Keratinocyte (primary cell): ENCODE results near the gene MKRN3. TPM values are rescaled to one million over a fixed set of nuclear protein-coding genes. Genes with fewer than 3 reads are reported as not detected.

ENCODE experiments used
- DNase-seq: peaks from one replicate; pipeline ENCODE4 v3.0.0-alpha.2; 2011; ENCODE audit warnings: low read depth, missing footprints, low spot score
- FAIRE-seq: peaks from 2 replicates; lab custom pipeline; 2011; peaks lifted over from hg19 to GRCh38; lab: Jason Lieb, UNC
- H2AFZ ChIP-seq: 2 replicates; pipeline ENCODE4 v1.6.0; 2012; ENCODE audit warnings: low read length, control low read depth, inconsistent platforms; ENCODE audit not compliant: control insufficient read depth
- H3K27ac ChIP-seq: 2 replicates; pipeline ENCODE4 v1.5.1; 2011; ENCODE audit warnings: low read length; ENCODE audit not compliant: control insufficient read depth, insufficient read depth
- H3K27me3 ChIP-seq: 3 replicates; pipeline ENCODE4 v1.6.0; 2011; ENCODE audit warnings: low read length; ENCODE audit not compliant: control insufficient read depth, insufficient read depth; ENCODE audit errors: extremely low read depth
- H3K36me3 ChIP-seq, 2 experiments: 2 replicates in 1 of 2; 3 replicates in 1 of 2; pipeline ENCODE4 v1.5.1; 2011; ENCODE audit warnings: low read length in 2 of 2, mild to moderate bottlenecking in 1 of 2; ENCODE audit not compliant: control insufficient read depth in 2 of 2, insufficient read depth in 2 of 2; ENCODE audit errors: extremely low read depth in 1 of 2
- H3K4me1 ChIP-seq: 3 replicates; pipeline ENCODE4 v1.5.1; 2011; ENCODE audit warnings: low read length; ENCODE audit not compliant: control insufficient read depth, insufficient read depth; ENCODE audit errors: extremely low read depth
- H3K4me2 ChIP-seq: 3 replicates; pipeline ENCODE4 v1.6.0; 2011; ENCODE audit warnings: low read depth, low read length; ENCODE audit not compliant: control insufficient read depth, insufficient read depth; ENCODE audit errors: extremely low read depth
- H3K4me3 ChIP-seq, 3 experiments: fragments of 200-600 bp in 1 of 3; sonication (generic) in 1 of 3; 2 replicates in 2 of 3; 3 replicates in 1 of 3; pipeline ENCODE4 v1.5.1; 2011 to 2016; ENCODE audit warnings: low read length in 3 of 3, mild to moderate bottlenecking in 3 of 3, control low read depth in 2 of 3, inconsistent platforms in 1 of 3, low read depth in 1 of 3, mixed read lengths in 1 of 3, mixed run types in 1 of 3, moderate library complexity in 1 of 3; ENCODE audit not compliant: control insufficient read depth in 2 of 3, insufficient read depth in 2 of 3; ENCODE audit errors: extremely low read depth in 1 of 3
- H3K79me2 ChIP-seq: 2 replicates; pipeline ENCODE4 v1.6.0; 2012; ENCODE audit warnings: low read length; ENCODE audit not compliant: control insufficient read depth, insufficient read depth
- H3K9ac ChIP-seq: 3 replicates; pipeline ENCODE4 v1.6.0; 2011; ENCODE audit warnings: low read length; ENCODE audit not compliant: control insufficient read depth, insufficient read depth; ENCODE audit errors: extremely low read depth
- H3K9me1 ChIP-seq: 3 replicates; pipeline ENCODE4 v1.6.0; 2011; ENCODE audit warnings: low read length; ENCODE audit not compliant: control insufficient read depth, insufficient read depth; ENCODE audit errors: extremely low read depth
- H3K9me3 ChIP-seq: 2 replicates; pipeline ENCODE4 v1.5.1; 2012; ENCODE audit warnings: low read depth, low read length; ENCODE audit not compliant: control insufficient read depth
- H4K20me1 ChIP-seq: 3 replicates; pipeline ENCODE4 v1.6.0; 2011; ENCODE audit warnings: low read length; ENCODE audit not compliant: control insufficient read depth, insufficient read depth; ENCODE audit errors: extremely low read depth
- EZH2 ChIP-seq: IDR thresholded peaks from one replicate; pipeline ENCODE4 v1.6.1; 2012; ENCODE audit warnings: inconsistent platforms, mild to moderate bottlenecking, low read length, moderate library complexity
- dilution Hi-C: fragments of 300-500 bp; cut with MboI; formaldehyde crosslinking; loops from one replicate; pipeline ENCODE4 v1.7.0; 2020; ENCODE audit warnings: low sequenced_read_pairs; ENCODE audit not compliant: extremely low pct_ligation_motif_present
- polyA plus RNA-seq, 5 experiments: library from polyadenylated mRNA; depleted of rRNA in 3 of 5; stranded (reverse) in 3 of 5; stranded (forward) in 1 of 5; unstranded in 1 of 5; fragments of >200 nt; gene quantifications; 1 replicate in 1 of 5; 2 replicates in 3 of 5; 3 replicates in 1 of 5; pipeline versions ENCODE4 v1.2.1 to v1.2.3, GENCODE V29; 2011 to 2012; ENCODE audit warnings: missing spikeins in 2 of 5, low read depth in 1 of 5, low replicate concordance in 1 of 5
- TF ChIP-seq, protein P1 (sequence below), 3 experiments: IDR thresholded peaks in 1 of 3; conservative IDR thresholded peaks in 1 of 3; optimal IDR thresholded peaks in 1 of 3; 2 replicates in 2 of 3; 3 replicates in 1 of 3; pipeline versions ENCODE3 to v1.5.1; 2011; ENCODE audit warnings: low read length in 3 of 3, mild to moderate bottlenecking in 3 of 3, moderate library complexity in 2 of 3, control low read depth in 1 of 3, inconsistent platforms in 1 of 3; ENCODE audit not compliant: insufficient read depth in 2 of 3; ENCODE audit errors: extremely low read depth in 1 of 3

Gene MKRN3
- polyA plus RNA-seq, 1 donor (not counting 4 experiments of a cell fraction or from before 2014, with no cell fraction given), result not detected

DNA sequence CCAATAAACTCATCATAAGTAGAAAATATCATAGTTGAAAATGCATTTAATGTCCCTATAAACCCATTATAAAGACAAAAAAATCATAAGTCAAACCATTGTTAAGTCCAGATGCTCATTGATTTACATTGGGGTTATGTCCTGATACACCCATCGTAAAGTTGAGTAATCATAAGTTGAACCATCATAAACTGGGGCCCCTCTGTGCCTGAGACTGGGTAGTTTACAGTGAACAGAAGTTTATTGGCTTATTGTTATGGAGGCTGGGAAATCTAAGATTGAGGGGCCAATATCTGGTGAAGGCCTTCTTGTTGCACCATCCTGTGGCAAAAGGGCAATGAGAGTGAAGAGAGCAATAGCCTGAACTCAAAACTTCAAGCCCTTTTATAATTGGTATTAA, 10.6 kb downstream of the MKRN3 start:
- H2AFZ ChIP-seq, result no peak overlapping the region
- no peaks in the 10 kb centered on the region for H3K4me1 ChIP-seq
- FAIRE-seq (no peak), DNase-seq (no peak)
- no peaks in the 10 kb centered on the region for H3K9me3 ChIP-seq
- no peaks in the 10 kb centered on the region for H3K79me2 ChIP-seq
- no peaks in the 10 kb centered on the region for H3K27me3 ChIP-seq
- dilution Hi-C loops, result no loop called here
- no peaks in the 10 kb centered on the region for H3K36me3 ChIP-seq
- no peak overlapping the region for H3K27ac ChIP-seq
- TF ChIP-seq, protein P1, sequence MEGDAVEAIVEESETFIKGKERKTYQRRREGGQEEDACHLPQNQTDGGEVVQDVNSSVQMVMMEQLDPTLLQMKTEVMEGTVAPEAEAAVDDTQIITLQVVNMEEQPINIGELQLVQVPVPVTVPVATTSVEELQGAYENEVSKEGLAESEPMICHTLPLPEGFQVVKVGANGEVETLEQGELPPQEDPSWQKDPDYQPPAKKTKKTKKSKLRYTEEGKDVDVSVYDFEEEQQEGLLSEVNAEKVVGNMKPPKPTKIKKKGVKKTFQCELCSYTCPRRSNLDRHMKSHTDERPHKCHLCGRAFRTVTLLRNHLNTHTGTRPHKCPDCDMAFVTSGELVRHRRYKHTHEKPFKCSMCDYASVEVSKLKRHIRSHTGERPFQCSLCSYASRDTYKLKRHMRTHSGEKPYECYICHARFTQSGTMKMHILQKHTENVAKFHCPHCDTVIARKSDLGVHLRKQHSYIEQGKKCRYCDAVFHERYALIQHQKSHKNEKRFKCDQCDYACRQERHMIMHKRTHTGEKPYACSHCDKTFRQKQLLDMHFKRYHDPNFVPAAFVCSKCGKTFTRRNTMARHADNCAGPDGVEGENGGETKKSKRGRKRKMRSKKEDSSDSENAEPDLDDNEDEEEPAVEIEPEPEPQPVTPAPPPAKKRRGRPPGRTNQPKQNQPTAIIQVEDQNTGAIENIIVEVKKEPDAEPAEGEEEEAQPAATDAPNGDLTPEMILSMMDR (optimal IDR thresholded peaks at IDR 0.05 in 1 of 3, IDR thresholded peaks at IDR 0.05 in 1 of 3, conservative IDR thresholded peaks at IDR 0.05 in 1 of 3; ENCODE audit: extremely low read depth in 1 of 3, insufficient read depth in 2 of 3, low read length in 3 of 3), result no peak
- no peak for TF ChIP-seq EZH2
- H3K4me3 ChIP-seq, result no peak overlapping the region
- H4K20me1 ChIP-seq, result no peaks in the 10 kb centered on the region
- H3K4me2 ChIP-seq, result no peak overlapping the region
- H3K9ac ChIP-seq, result no peak overlapping the region
- no peaks in the 10 kb centered on the region for H3K9me1 ChIP-seq

- no peaks in the 10 kb centered on the region for H3K4me1 ChIP-seq
- H3K27me3 ChIP-seq, result no peaks in the 10 kb centered on the region
- H3K36me3 ChIP-seq, result no peaks in the 10 kb centered on the region
- no peaks in the 10 kb centered on the region for H3K79me2 ChIP-seq
- DNase-seq (no peak), FAIRE-seq (no peak)
- H2AFZ ChIP-seq, result no peak overlapping the region
- H3K9ac ChIP-seq, result no peak overlapping the region
- no peaks in the 10 kb centered on the region for H3K9me3 ChIP-seq
- no peaks in the 10 kb centered on the region for H3K9me1 ChIP-seq
- dilution Hi-C loops, result no loop called here
- TF ChIP-seq EZH2, result no peak
- TF ChIP-seq, protein P1 (optimal IDR thresholded peaks at IDR 0.05 in 1 of 3, IDR thresholded peaks at IDR 0.05 in 1 of 3, conservative IDR thresholded peaks at IDR 0.05 in 1 of 3; ENCODE audit: extremely low read depth in 1 of 3, insufficient read depth in 2 of 3, low read length in 3 of 3), result no peak
- H3K4me3 ChIP-seq, result no peak overlapping the region
- H4K20me1 ChIP-seq, result no peaks in the 10 kb centered on the region
- H3K4me2 ChIP-seq, result no peak overlapping the region
- H3K27ac ChIP-seq, result no peak overlapping the region
Observed at GRCh38 chr15:23578521-23579150, 13.2 kb downstream of the MKRN3 start.
